OCI-LY1 (cell line): ENCODE measurements around the gene AGR3.

Experiments
- H2AFZ ChIP-seq: fragments of 200-600 bp; sonication (generic), shearing (Covaris generic); 2 replicates; pipeline ENCODE4 v1.6.0; 2014; ENCODE audit warnings: antibody characterized with exemption, mild to moderate bottlenecking, low read length
- H3F3A ChIP-seq: fragments of 200-600 bp; sonication (generic), shearing (Covaris generic); 2 replicates; pipeline ENCODE4 v1.6.0; 2014; ENCODE audit warnings: mild to moderate bottlenecking, antibody characterized with exemption, low read length, moderate library complexity; ENCODE audit not compliant: insufficient read depth
- H3K27ac ChIP-seq: fragments of 200-600 bp; sonication (generic); 2 replicates; pipeline ENCODE4 v1.5.1; 2014; ENCODE audit warnings: low read length, mixed run types, mild to moderate bottlenecking, low read depth; ENCODE audit not compliant: poor library complexity, severe bottlenecking
- H3K27me3 ChIP-seq: fragments of 200-600 bp; sonication (generic); 2 replicates; pipeline ENCODE4 v1.6.0; 2014; ENCODE audit warnings: antibody characterized with exemption, mild to moderate bottlenecking, low read length, moderate library complexity; ENCODE audit not compliant: insufficient read depth
- H3K36me3 ChIP-seq: fragments of 200-600 bp; sonication (generic); 2 replicates; pipeline ENCODE4 v1.6.1; 2014; ENCODE audit warnings: mild to moderate bottlenecking, antibody characterized with exemption, low read length, moderate library complexity, mixed read lengths; ENCODE audit not compliant: insufficient read depth
- H3K4me1 ChIP-seq: fragments of 200-600 bp; sonication (generic); 2 replicates; pipeline ENCODE4 v1.5.1; 2014; ENCODE audit warnings: mild to moderate bottlenecking, low read length, moderate library complexity; ENCODE audit not compliant: insufficient read depth, severe bottlenecking
- H3K4me2 ChIP-seq: fragments of 200-600 bp; sonication (generic), shearing (Covaris generic); 2 replicates; pipeline ENCODE4 v1.6.1; 2014; ENCODE audit warnings: low read length
- H3K4me3 ChIP-seq: fragments of 200-600 bp; sonication (generic); 2 replicates; pipeline ENCODE4 v1.5.1; 2014; ENCODE audit warnings: low read length, low read depth, mild to moderate bottlenecking, mixed read lengths; ENCODE audit not compliant: poor library complexity, severe bottlenecking
- H3K79me2 ChIP-seq: fragments of 200-600 bp; shearing (Covaris generic); 2 replicates; pipeline ENCODE4 v1.6.1; 2016; ENCODE audit warnings: mixed run types, low read length, mixed read lengths; ENCODE audit not compliant: insufficient read depth
- H3K9ac ChIP-seq: fragments of 200-600 bp; sonication (generic), shearing (Covaris generic); 2 replicates; pipeline ENCODE4 v1.6.1; 2014; ENCODE audit warnings: mild to moderate bottlenecking, low read length, mixed read lengths
- H3K9me2 ChIP-seq: fragments of 200-600 bp; sonication (generic), shearing (Covaris generic); 2 replicates; pipeline ENCODE4 v1.6.1; 2014; ENCODE audit warnings: low read depth, mild to moderate bottlenecking, low read length, mixed read lengths
- H3K9me3 ChIP-seq: fragments of 200-600 bp; shearing (Covaris generic); 2 replicates; pipeline ENCODE4 v1.6.1; 2014; ENCODE audit warnings: low read length, mixed read lengths
- H4K20me1 ChIP-seq: fragments of 200-600 bp; sonication (generic), shearing (Covaris generic); 2 replicates; pipeline ENCODE4 v1.6.0; 2016; ENCODE audit warnings: mild to moderate bottlenecking, low read length; ENCODE audit not compliant: insufficient read depth
- CTCF ChIP-seq: fragments of 200-600 bp; sonication (generic), shearing (Covaris generic); IDR thresholded peaks from 2 replicates; pipeline ENCODE4 v1.5.1; 2017; ENCODE audit warnings: mild to moderate bottlenecking, antibody characterized with exemption, low read length, moderate library complexity, mixed read lengths
- EZH2 ChIP-seq: fragments of 200-600 bp; sonication (generic), shearing (Covaris generic); IDR thresholded peaks from 2 replicates; pipeline ENCODE4 v1.8.0; 2017; ENCODE audit warnings: borderline replicate concordance, mixed run types, mild to moderate bottlenecking, antibody characterized with exemption, low read length, moderate library complexity, mixed read lengths

The AGR3 gene

GRCh38 chr7:16846601-16847165 lies 35.1 kb downstream of the AGR3 start:
- Histone ChIP-seq H3K4me3 (no peak overlapping the region), H4K20me1 (no peaks in the 10 kb centered on the region), H3K9ac (no peak overlapping the region), H3K4me1 (peaks cover 20% of the 10 kb centered on the region), H3K27me3 (no peaks in the 10 kb centered on the region), H3F3A (no peaks in the 10 kb centered on the region), H3K9me2 (no peaks in the 10 kb centered on the region), H3K27ac (no peak overlapping the region), H3K4me2 (no peak overlapping the region), H3K9me3 (no peaks in the 10 kb centered on the region), H3K36me3 (no peaks in the 10 kb centered on the region), H3K79me2 (no peaks in the 10 kb centered on the region), H2AFZ (no peak overlapping the region)
- no peak for TF ChIP-seq CTCF
- no peak for TF ChIP-seq EZH2

- TF ChIP-seq CTCF (no peak), EZH2 (no peak)
These were observed 36.0 kb downstream of the AGR3 start for GRCh38 chr7:16845746-16846145.

GRCh38 chr7:16841681-16842080 lies 40.1 kb downstream of the AGR3 start:
- no peaks in the 10 kb centered on the region for H3K79me2 ChIP-seq
- H3K9me3 ChIP-seq: no peaks in the 10 kb centered on the region
- H3K27ac ChIP-seq: peak overlapping the region; percentile 8
- H3K27me3 ChIP-seq: no peaks in the 10 kb centered on the region
- H2AFZ ChIP-seq: 0 out of 2 replicates have a peak overlapping the region, but pooled peaks have one; percentile 22
- H3K4me3 ChIP-seq: no peak overlapping the region
- no peaks in the 10 kb centered on the region for H3K9me2 ChIP-seq
- no peaks in the 10 kb centered on the region for H3F3A ChIP-seq
- H3K36me3 ChIP-seq: no peaks in the 10 kb centered on the region
- peak overlapping the region; percentile 9; the same call in 1 of the 2 replicates for H3K4me2 ChIP-seq
- H3K4me1 ChIP-seq: peaks cover 49% of the 10 kb centered on the region
- TF ChIP-seq CTCF: no peak
- no peak for TF ChIP-seq EZH2
- H4K20me1 ChIP-seq: no peaks in the 10 kb centered on the region
- no peak overlapping the region for H3K9ac ChIP-seq

More at GRCh38 chr7:16845746-16846145, 36.0 kb downstream of the AGR3 start:
- H2AFZ ChIP-seq: no peak overlapping the region
- no peak overlapping the region for H3K4me3 ChIP-seq
- H4K20me1 ChIP-seq: no peaks in the 10 kb centered on the region
- no peaks in the 10 kb centered on the region for H3K27me3 ChIP-seq
- no peak overlapping the region for H3K27ac ChIP-seq
- no peak overlapping the region for H3K4me2 ChIP-seq
- H3K79me2 ChIP-seq: no peaks in the 10 kb centered on the region
- H3K36me3 ChIP-seq: no peaks in the 10 kb centered on the region
- H3K9me3 ChIP-seq: no peaks in the 10 kb centered on the region
- H3F3A ChIP-seq: no peaks in the 10 kb centered on the region
- peaks cover 20% of the 10 kb centered on the region for H3K4me1 ChIP-seq
- no peaks in the 10 kb centered on the region for H3K9me2 ChIP-seq
- H3K9ac ChIP-seq: no peak overlapping the region
